Fibroblast of skin of right quadriceps (primary cell): ENCODE results near the gene SLCO3A1.

ENCODE experiments used
- DNase-seq: peaks from one replicate; pipeline ENCODE4 v3.0.0-alpha.2; 2013

Gene SLCO3A1

DNA sequence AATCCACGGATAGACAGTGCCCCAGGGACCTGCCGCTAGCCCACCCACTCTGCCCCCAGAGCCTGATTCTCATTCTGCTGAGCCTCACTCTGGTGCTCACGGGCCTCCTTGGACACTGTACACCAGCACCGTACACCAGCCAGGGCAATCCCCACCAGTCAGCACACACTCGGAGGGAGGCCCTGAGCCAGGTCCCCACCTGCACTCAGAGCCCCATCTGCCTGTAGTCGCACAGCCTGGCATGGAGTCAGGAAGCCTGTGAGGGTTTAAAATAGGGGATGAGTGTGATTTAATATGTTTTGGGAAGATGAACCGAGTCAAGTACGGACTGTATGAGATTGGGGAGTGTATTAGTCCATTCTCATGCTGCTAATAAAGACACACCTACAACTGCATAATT, 223.0 kb downstream of the SLCO3A1 start:
- no peak for DNase-seq

GRCh38 chr15:92077353-92078085, 224.0 kb downstream of the SLCO3A1 start:
- DNase-seq = peak; percentile 58

DNA sequence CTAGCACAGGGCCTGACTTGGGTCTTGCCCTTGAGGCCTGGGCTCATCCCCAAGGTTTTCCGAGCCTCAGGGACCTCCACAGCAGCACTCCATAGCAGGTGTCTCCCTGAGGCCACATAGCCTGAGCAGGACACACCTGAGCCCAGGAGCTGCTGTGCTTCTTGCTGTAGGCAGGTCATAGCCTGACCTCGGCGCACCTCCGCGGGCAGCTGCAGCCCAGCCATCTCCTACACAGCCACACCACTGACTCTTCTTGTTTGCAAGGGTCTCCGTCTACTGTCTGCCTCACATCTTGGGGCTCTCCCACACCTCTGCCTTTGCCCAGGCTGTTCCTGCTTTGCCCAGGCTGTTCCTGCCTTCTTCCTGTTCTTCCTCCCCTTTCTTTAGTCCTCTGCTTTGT, 224.8 kb downstream of the SLCO3A1 start:
- DNase-seq = no peak

- DNase-seq = peak; percentile 9
These were observed 225.5 kb downstream of the SLCO3A1 start for GRCh38 chr15:92079047-92079446.

- DNase-seq = no peak
These were observed 226.2 kb downstream of the SLCO3A1 start for GRCh38 chr15:92079647-92080255.

DNA sequence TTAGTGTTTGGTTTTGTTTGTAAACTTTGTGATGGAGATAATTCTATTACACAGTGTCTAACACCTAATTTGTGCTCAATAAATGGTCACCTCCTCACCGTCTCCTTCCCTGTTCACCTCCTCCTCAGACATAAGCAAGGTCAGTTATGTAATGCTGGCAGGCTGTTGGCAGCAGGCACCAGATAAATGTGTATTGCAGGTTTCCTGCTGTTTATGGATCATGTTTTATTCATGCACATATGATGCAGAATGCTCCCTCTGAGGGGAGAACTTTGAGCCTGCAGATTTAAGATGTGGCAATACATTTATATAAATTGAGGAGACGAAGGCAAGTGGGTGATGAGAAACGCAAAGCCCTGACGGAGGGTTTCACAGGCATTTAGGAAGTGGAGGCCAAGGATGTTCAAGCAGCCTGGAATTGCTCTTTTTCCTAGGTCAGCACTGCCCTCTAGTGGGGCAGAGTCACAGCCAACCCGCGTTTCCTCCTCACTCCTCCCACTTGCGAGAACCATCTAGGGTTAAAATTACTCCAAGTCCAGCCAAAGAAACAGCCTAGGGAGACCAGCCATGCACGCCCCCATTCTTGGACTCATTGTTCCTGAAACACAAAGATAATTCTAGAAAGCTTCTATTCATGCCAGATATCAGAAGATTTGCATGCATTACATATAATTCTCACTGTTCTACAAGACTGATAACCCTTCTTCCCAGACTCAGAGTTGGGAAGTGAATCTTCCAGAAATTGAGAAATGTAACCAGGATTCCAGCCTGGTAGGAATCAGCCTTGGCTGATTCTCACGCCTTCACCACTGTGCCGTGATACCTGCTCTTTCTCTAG, 228.7 kb downstream of the SLCO3A1 start:
- peak; percentile 66 for DNase-seq

DNA sequence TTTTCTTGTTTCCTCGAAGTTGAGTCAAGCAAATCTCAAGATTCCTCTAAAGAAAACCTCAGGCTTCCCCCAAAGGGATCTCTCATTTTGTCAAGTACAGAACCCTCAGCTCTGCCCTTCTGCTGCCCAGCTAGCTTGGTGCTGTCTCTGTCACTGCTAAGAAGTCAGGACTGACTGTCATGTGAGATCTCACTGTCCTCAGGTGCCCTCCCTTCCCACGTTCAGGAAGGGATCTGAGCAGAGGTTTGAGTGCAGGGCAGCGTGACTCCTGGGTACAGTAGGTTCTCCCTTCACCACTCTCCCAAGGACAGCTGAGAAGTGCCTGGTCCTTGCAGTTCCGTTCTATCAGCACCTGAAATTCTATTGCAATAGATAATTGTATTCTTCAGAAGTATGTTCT, 229.7 kb downstream of the SLCO3A1 start:
- no peak for DNase-seq

- DNase-seq = no peak
These were observed 233.7 kb downstream of the SLCO3A1 start for GRCh38 chr15:92087211-92087610.

DNA sequence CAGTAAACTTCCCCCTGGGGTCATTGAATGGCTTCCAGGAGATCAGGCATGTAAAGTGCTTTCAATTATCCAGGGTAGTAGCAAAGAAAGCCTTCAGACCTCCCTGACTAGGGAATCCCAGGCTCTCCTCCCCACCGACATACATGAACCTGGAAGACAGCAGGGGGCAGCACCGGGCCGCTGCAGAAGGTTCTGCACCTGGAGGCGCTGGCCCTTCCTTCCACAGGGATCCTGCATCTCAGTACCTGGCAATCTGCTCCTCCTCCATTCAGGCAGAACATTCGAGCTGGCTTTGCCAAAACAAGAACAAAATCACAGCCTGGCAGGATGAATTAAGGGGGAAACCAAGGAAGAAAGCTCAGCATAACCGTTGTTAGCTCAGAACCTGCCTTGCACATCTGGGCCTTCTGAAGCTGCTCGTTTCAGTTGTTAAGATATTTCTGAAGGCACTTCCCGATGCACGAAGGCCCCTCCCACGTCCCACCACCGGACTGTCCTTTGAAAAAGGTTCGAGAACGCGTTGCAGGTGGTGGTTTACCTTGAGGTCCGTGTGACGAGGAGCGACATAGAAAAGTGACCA, 237.7 kb downstream of the SLCO3A1 start:
- DNase-seq = peak; percentile 18

DNA sequence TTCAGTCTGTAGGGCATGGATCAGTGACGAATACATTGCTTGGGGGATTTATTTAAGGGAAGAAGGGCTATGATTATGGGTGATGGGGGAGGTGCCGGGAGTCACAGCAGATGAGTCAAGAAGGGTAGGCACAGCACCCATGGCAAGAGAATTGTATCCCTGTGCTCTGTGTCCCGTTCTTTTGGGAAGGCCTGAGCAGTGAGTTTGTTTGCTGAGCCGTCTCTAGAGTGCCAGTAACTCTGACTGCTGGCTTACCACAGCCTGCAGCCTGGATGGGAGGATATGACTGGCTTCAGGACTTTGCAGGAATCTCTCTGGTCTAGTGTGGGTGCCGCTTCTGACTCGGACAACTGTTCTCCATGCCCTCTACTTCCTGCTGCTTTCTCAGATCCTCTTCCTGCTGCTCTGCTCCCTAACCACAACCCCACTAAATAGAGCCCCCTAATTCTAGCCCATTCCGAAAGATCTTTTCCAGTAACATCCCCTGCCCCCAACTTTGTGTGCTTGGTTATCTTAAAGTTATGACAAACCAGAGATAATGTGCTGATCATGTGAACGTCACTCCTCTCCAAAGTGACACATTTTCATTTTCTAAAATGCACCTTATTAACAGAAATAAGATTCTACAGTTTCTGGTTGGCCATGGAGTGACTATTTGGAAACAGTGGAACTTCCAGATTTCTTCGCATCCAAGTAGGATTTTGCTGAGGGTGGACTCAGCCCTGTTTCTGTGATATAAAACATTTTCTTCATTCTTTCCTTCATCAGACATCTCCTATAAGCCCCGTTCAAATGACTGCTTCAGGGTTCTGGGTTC, 239.0 kb downstream of the SLCO3A1 start:
- no peak for DNase-seq

DNA sequence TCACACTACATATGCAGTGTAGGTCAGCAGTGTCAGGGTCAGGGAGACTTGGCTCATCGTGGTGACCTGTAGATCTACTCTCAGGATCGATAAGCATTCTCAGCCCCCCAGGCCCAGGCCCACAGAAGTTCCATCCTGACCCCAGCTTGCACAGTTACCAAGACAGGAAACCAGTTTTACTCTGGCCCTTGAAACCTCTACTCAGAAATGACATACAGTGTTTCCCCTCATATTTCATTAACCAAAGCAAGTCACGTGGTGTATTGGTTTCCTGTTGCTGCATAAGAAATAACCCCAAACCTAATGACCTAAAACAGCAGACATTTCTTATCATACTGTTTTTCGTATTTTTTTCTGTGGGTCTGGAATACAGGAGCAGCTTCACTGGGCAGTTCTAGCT, 242.2 kb downstream of the SLCO3A1 start:
- DNase-seq = no peak

- DNase-seq = peak; percentile 45
These were observed 244.1 kb downstream of the SLCO3A1 start for GRCh38 chr15:92097474-92098178.

DNA sequence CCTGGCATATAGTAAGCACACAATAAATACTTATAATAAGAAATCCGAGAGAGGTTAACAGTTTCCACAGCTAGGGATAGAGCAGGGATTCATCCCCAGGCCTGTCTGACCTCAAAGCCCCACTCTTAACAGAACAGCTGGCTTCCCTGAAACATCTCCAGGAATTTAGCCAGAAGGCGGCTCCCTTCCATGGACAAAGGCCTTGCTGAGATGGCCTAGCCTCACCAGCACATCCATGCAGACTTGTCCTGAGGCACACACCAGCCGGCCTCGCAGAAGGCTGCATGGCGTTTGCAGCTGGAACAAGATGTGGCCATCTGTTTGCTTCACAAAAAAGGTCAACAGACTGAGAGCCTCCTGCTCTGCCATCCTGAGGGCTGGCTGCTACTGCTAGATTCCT, 245.4 kb downstream of the SLCO3A1 start:
- no peak for DNase-seq

GRCh38 chr15:92100301-92100700, 246.8 kb downstream of the SLCO3A1 start:
- DNase-seq = no peak

DNA sequence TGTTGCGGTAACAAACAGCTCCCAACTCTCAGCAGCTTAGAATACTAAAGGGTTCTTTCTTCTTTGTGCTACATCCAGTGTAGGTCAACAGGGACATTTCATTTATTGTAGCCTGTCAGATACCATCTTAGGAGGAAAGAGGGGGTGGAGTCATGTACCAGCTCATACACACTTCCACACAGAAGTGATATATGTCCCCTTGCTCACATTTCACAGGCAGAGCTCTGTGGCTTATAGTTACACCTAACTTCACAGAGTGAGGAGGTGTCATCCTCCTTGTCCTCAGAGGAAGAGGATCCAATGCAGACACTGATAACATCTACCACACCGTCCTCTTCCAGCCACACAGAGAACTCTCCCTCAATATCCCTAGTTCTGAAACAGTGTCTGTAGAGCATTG, 247.2 kb downstream of the SLCO3A1 start:
- DNase-seq = no peak

DNA sequence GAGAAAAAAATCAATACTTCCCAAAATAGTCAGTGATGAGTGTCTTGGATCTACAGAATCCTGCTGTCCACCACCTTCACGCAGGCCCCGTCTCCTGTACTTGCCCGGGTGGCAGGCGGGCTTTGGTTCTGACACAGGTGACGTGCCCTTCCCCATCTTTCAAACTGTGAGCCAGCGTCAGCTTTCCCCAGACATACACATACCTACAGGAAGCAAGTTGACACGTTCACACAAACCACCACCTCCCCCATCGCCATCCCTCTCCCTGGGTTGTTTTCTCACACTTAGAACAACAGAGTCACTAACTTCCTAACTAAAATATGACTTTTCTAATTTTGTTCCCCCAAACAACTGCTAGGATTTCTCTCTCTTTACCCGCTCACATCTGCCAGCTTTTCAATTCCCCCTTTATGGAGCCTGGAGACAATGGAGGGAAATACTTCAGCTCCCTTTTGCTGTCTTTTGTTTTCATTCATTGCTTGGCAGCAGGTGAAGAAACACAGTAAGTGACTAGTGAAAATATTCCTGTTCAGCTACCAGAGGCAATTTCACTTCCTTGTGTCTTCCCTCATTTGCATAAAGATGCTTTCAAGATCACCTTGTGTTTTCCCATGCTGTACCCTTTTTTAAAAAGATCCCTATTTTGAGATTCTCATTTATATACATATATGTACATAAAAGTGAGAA, 248.3 kb downstream of the SLCO3A1 start:
- no peak for DNase-seq

DNA sequence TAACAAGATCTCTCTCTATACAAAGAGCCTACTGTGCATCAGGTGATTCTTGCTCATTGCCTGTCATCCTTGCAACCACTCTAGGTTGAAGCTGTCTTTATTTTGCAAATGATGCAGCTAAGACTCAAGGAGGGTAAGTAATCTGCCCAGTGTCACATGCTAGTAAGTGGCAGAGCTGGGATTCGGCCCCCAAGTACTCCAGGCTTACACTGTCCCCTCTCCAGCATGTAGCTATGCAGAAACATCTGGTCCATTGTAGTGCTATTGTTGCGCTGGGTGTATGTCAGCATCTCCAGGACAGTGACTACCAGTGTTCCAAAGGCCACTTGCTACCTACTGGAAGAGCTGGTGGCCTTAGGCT, 248.9 kb downstream of the SLCO3A1 start:
- no peak for DNase-seq

GRCh38 chr15:92104072-92104471, 250.6 kb downstream of the SLCO3A1 start:
- no peak for DNase-seq

DNA sequence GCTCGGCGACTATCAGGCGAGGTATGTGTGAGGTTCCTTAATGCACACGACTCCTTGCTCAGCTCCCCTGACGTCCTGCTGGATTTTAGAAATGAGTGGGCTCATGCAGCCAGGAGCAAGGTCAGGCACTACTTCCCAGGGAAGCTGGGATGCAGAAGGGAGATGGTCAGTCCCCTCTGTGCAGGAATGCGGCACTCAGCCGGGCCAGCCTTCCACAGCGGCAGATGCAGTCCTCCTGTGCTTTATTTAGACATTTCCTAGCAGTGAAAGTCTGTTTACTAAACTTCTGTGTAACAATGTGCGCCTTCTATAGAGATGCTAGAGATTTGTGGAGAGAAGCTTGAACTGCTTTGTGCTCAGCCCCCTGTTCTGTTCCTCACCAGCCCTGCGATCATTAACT, 252.1 kb downstream of the SLCO3A1 start:
- DNase-seq = no peak

DNA sequence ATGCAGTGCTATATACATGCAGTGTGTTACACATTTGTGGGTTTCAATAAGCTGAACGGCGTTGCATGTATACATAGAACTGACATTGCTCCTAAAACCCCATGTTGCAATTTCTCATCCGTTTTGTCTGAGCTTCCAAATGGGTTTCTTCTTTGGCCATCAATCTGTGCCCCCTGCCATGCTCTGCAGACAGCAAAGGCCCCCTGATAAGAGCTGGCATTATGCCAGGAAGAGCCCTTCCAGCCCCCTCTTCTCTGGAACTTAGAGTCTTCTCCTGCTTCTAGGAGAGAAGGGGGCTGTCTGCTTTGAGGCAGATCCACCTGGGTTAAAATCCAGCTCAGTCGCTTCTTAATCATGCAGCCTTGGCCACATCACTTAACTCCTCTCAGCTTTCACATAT, 254.0 kb downstream of the SLCO3A1 start:
- DNase-seq = no peak

DNA sequence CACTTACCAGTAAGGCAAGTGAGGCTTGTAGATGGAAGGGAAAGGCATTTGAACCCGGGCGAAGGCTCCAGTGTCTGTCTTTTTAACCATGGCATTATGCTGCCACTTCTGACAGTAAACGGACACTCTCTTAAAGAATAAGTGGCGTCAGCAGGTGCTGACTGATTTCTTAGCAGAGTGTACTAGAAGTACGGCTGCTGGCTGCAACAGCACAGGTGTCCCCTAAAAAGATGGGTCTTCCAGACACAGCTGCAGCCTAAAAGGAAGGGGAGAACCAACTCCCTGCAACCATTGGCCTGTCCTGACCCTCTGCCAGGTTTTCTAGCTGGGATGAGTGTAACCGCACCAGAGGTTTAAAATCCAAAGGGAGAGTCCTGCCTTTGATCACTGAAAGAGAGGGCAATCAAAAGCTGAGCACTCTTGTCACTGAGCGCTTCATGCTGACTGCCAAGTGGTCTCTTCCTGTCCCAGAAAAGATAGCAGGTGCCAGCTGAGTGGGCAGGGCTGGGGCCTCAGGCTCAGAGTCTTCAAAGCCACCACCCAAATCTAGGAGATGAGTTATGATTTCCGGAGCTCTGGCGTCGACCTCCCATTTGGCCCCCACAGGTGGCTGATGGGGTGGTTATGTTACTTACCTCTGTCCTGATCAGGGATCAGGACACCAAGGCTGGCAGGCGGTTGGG, 255.8 kb downstream of the SLCO3A1 start:
- no peak for DNase-seq
